K562 (cell line): Measurements from ENCODE around the gene ZNF487. TPM values are rescaled to one million over a fixed set of nuclear protein-coding genes. Genes with fewer than 3 reads are reported as not detected.

ENCODE experiments used
- FOXK1 ChIP-seq: sonication (generic); formaldehyde crosslinking; IDR thresholded peaks from 2 replicates; pipeline ENCODE4 v1.8.0; 2022; ENCODE audit warnings: missing genetic modification reagents, mild to moderate bottlenecking, borderline replicate concordance
- HMG20B ChIP-seq: fragments of 250-450 bp; sonication (Bioruptor Pico); IDR thresholded peaks from 2 replicates; pipeline ENCODE4 v1.5.0; 2021; ENCODE audit warnings: mild to moderate bottlenecking
- MEF2D ChIP-seq: conservative IDR thresholded peaks from 2 replicates; pipeline ENCODE4 v1.6.1; 2016; ENCODE audit warnings: low read depth, missing genetic modification characterization, missing compliant biosample characterization
- NCOA1 ChIP-seq: fragments of 450-650 bp; IDR thresholded peaks from 2 replicates; pipeline ENCODE4 v1.6.1; 2016; ENCODE audit warnings: low read depth
- NONO ChIP-seq, 2 experiments: fragments of 200-400 bp in 1 of 2; fragments of 450-650 bp in 1 of 2; formaldehyde crosslinking in 1 of 2; IDR thresholded peaks; 2 replicates each; pipeline ENCODE4 v1.6.1; 2017; ENCODE audit warnings: low read depth in 2 of 2, mild to moderate bottlenecking in 2 of 2, moderate library complexity in 2 of 2, low read length in 1 of 2
- TARDBP ChIP-seq: fragments of 450-650 bp; IDR thresholded peaks from 2 replicates; pipeline ENCODE4 v1.6.1; 2016
- ZBTB40 ChIP-seq, 2 experiments: fragments of 450-650 bp in 1 of 2; sonication (generic) in 1 of 2; formaldehyde crosslinking in 1 of 2; IDR thresholded peaks; 2 replicates each; pipeline versions ENCODE4 v1.7.1 to v1.9.0; 2016 to 2022; ENCODE audit warnings: inconsistent platforms in 1 of 2, mild to moderate bottlenecking in 1 of 2, missing genetic modification reagents in 1 of 2
- ZNF609 ChIP-seq: sonication (generic); formaldehyde crosslinking; IDR thresholded peaks from 2 replicates; pipeline ENCODE4 v1.8.1; 2023; ENCODE audit warnings: missing genetic modification reagents, mild to moderate bottlenecking, borderline replicate concordance
- ZNF764 ChIP-seq: fragments of 250-450 bp; sonication (Bioruptor Pico); IDR thresholded peaks from 2 replicates; pipeline ENCODE4 v1.4.0; 2020; ENCODE audit warnings: low read depth, mild to moderate bottlenecking, moderate library complexity
- polyA plus RNA-seq, 8 experiments: library from polyadenylated mRNA; depleted of rRNA in 4 of 8; stranded (reverse) in 5 of 8; unstranded in 3 of 8; fragments of >200 nt; fragmentation: Nextera tagmentation in 2 of 8; fragmentation: Illumina TruSeq in 1 of 8; extraction: Ambion mirVana in 2 of 8; extraction: Trizol in 1 of 8; gene quantifications; 2 replicates each; pipeline versions ENCODE4 v1.2.1 to v1.2.3, GENCODE V29; 2011 to 2014; ENCODE audit warnings: inconsistent platforms in 1 of 8, missing spikeins in 1 of 8
- total RNA-seq, 7 experiments: library from RNA; depleted of rRNA in 6 of 7; stranded (reverse); fragments of >200 nt in 6 of 7; fragmentation: Illumina TruSeq in 2 of 7; extraction: Trizol in 2 of 7; gene quantifications; 2 replicates each; pipeline versions ENCODE4 v1.2.1 to v1.2.3, GENCODE V29; 2011 to 2021; ENCODE audit warnings: low replicate concordance in 1 of 7
- TF ChIP-seq, protein P1 (sequence below): fragments of 250-450 bp; sonication (Bioruptor Pico); IDR thresholded peaks from 2 replicates; pipeline ENCODE4 v1.5.0; 2020; ENCODE audit warnings: mild to moderate bottlenecking

Gene ZNF487
- total and polyA plus RNA-seq, 9 of the 15 experiments (the other 6 are each of a cell fraction or from before 2014, with no cell fraction given), result 1.9 to 6.5 (median 4.2) TPM

GRCh38 chr10:43415544-43415943, 21.4 kb upstream of the ZNF487 start (continued):
- TF ChIP-seq ZBTB40 (IDR thresholded peaks at IDR 0.05), result no peak
- no peak for TF ChIP-seq ZBTB40 (CRISPR knock-in tag; IDR thresholded peaks at IDR 0.05)
- peak; percentile 80 for TF ChIP-seq MEF2D (tag)
- no peak; a peak in 1 of 4 replicates for TF ChIP-seq NONO (IDR thresholded peaks at IDR 0.05; ENCODE audit: low read depth in 2 of 2, low read length in 1 of 2)
- TF ChIP-seq ZNF609 (CRISPR knock-in tag), result no peak
- peak; percentile 47; the same call in 1 of the 2 replicates for TF ChIP-seq NCOA1
- no peak for TF ChIP-seq TARDBP
- TF ChIP-seq HMG20B (CRISPR knock-in tag), result no peak
- TF ChIP-seq FOXK1 (CRISPR knock-in tag), result no peak
- no peak for TF ChIP-seq ZNF764
- TF ChIP-seq, protein P1, sequence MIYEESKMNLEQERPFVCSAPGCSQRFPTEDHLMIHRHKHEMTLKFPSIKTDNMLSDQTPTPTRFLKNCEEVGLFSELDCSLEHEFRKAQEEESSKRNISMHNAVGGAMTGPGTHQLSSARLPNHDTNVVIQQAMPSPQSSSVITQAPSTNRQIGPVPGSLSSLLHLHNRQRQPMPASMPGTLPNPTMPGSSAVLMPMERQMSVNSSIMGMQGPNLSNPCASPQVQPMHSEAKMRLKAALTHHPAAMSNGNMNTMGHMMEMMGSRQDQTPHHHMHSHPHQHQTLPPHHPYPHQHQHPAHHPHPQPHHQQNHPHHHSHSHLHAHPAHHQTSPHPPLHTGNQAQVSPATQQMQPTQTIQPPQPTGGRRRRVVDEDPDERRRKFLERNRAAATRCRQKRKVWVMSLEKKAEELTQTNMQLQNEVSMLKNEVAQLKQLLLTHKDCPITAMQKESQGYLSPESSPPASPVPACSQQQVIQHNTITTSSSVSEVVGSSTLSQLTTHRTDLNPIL, result no peak
